ENCODE results near the gene PLET1. TPM values are rescaled to one million over a fixed set of nuclear protein-coding genes. Genes with fewer than 3 reads are reported as not detected.

PLET1 gene
- total RNA-seq, 1 experiment from 2014 or later: not detected

DNA sequence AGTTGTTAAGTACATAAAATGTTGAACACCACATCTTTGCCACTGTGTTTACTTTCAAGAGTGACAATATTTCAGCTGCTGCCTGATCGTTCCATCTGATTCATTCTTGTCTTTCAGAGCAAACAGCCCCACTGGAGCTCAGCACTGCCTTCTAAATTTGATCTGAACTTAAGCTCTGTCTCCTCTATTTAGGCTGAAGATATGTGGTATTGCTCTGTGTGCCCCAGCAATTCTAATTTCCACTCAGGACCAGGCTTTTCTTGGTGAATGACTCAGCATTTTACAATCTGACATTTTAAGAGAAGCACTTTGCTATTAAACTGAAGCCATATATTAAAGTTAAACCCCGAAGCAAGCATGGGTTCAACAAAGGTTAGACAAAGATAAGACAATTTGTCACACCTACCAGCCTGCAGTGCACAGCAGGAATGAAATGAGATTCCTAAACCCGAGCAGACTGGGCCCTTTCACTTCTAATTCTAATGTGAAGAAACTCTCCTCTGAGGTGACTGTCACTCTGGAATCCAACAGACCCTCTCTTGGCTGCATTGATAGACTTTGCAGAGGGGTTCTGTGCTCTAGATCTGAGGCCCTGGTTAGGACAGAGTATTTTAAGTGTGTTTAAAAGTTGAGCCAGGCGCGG is 41.7 kb upstream of the PLET1 start:
- no peaks in the 10 kb centered on the region for H3K23me2 ChIP-seq (ENCODE audit: insufficient read length, low read depth, low read length, poor library complexity, severe bottlenecking)
- no peak overlapping the region for H4K5ac ChIP-seq (ENCODE audit: insufficient read length, low read depth, low read length)
- peaks cover 32 to 37% of the 10 kb centered on the region in 2 experiments for H3K4me1 Mint-ChIP-seq
- H3K27ac Mint-ChIP-seq: peak overlapping the region; percentile 65 to 94 (median 67); a peak in 4 of 7 replicates
- no peak overlapping the region for H4K91ac ChIP-seq (ENCODE audit: insufficient read length, low read depth, low read length)
- TF ChIP-seq, protein P1, sequence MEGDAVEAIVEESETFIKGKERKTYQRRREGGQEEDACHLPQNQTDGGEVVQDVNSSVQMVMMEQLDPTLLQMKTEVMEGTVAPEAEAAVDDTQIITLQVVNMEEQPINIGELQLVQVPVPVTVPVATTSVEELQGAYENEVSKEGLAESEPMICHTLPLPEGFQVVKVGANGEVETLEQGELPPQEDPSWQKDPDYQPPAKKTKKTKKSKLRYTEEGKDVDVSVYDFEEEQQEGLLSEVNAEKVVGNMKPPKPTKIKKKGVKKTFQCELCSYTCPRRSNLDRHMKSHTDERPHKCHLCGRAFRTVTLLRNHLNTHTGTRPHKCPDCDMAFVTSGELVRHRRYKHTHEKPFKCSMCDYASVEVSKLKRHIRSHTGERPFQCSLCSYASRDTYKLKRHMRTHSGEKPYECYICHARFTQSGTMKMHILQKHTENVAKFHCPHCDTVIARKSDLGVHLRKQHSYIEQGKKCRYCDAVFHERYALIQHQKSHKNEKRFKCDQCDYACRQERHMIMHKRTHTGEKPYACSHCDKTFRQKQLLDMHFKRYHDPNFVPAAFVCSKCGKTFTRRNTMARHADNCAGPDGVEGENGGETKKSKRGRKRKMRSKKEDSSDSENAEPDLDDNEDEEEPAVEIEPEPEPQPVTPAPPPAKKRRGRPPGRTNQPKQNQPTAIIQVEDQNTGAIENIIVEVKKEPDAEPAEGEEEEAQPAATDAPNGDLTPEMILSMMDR (conservative IDR thresholded peaks at IDR 0.05): no peak
- H2AFZ ChIP-seq (ENCODE audit: low read length): no peak overlapping the region
- no peaks in the 10 kb centered on the region for H3K27me3 ChIP-seq (ENCODE audit: insufficient read depth, low read length)
- H3K18ac ChIP-seq (ENCODE audit: insufficient read length, low read depth, low read length): no peak overlapping the region
- no peaks in the 10 kb centered on the region; the same call in 1 of the 2 replicates for H3K4me1 ChIP-seq (ENCODE audit: insufficient read depth, low read length)
- H2BK5ac ChIP-seq (ENCODE audit: insufficient read length, low read length): no peak overlapping the region
- H3K79me2 ChIP-seq (ENCODE audit: insufficient read depth, low read length): no peaks in the 10 kb centered on the region
- no peaks in the 10 kb centered on the region for H3K36me3 Mint-ChIP-seq (ENCODE audit: insufficient read depth in 1 of 3, low read depth in 3 of 3)
- no CpG with 5 or more reads among the region's 5 CpGs for WGBS (ENCODE audit: extremely low coverage, insufficient read length, low lambda C conversion rate)
- DNase-seq: no peak
- H3K56ac ChIP-seq (ENCODE audit: insufficient read length, low read depth, low read length): no peak overlapping the region
- H3T11ph ChIP-seq (ENCODE audit: low read length): no peak overlapping the region
- no peak overlapping the region for H2BK20ac ChIP-seq (ENCODE audit: low read depth, low read length, poor library complexity, severe bottlenecking)
- H2BK12ac ChIP-seq (ENCODE audit: insufficient read length, low read depth, low read length): no peak overlapping the region
- no peak overlapping the region for H2AK5ac ChIP-seq (ENCODE audit: insufficient read length, low read length)
- H3K79me1 ChIP-seq (ENCODE audit: insufficient read depth, low read depth, low read length, poor library complexity, severe bottlenecking): no peaks in the 10 kb centered on the region
- no peak overlapping the region for H2BK15ac ChIP-seq (ENCODE audit: low read depth, low read length)
- no peaks in the 10 kb centered on the region; the same call in none of the 2 replicates for H3K27me3 Mint-ChIP-seq (ENCODE audit: low read depth)
- no peak overlapping the region for H3K9ac ChIP-seq (ENCODE audit: extremely low read depth, insufficient read length, low read length)
- H3K4me2 ChIP-seq (ENCODE audit: insufficient read depth, insufficient read length, low read length): no peak overlapping the region
- no peak overlapping the region for H3K23ac ChIP-seq (ENCODE audit: insufficient read length, low read depth, low read length)
- no peak overlapping the region for H3K14ac ChIP-seq (ENCODE audit: insufficient read depth, low read length)
- H3K27ac ChIP-seq (ENCODE audit: insufficient read length, low read depth, low read length): no peak overlapping the region
- H3K9me3 Mint-ChIP-seq: no peaks in the 10 kb centered on the region
- no peaks in the 10 kb centered on the region for H3K9me3 ChIP-seq (ENCODE audit: control insufficient read depth, low read depth, low read length)
- no peaks in the 10 kb centered on the region for H4K20me1 ChIP-seq (ENCODE audit: control insufficient read depth, insufficient read depth, insufficient read length)
- no peak overlapping the region for H3K4me3 Mint-ChIP-seq
- H3K4ac ChIP-seq (ENCODE audit: low read depth, low read length): no peak overlapping the region
- no peak overlapping the region for H4K8ac ChIP-seq (replicated peaks; ENCODE audit: insufficient read length, low read depth, low read length)
- H2BK120ac ChIP-seq (ENCODE audit: low read depth, low read length, poor library complexity, severe bottlenecking): no peak overlapping the region
